Endothelial cell of umbilical vein (primary cell): ENCODE data around the gene ZNF20. TPM values are rescaled to one million over a fixed set of nuclear protein-coding genes. Genes with fewer than 3 reads are reported as not detected.

Source experiments
- BruUV-seq: library from RNA; stranded (reverse); fragments of 400-500 nt; replicated peaks from 2 replicates; lab custom pipeline; 2021; lab: Mats Ljungman, UMichigan
- CTCF ChIA-PET: fragments of 300-600, 350-600 bp; sonication (Branson Sonifier 250); formaldehyde crosslinking; loops from one replicate; lab custom pipeline; 2021; ENCODE audit warnings: antibody characterized with exemption, inconsistent platforms; lab: Charles Lee
- POLR2A ChIA-PET: fragments of 300-600, 350-600 bp; sonication (Branson Sonifier 250); formaldehyde crosslinking; loops from one replicate; lab custom pipeline; 2021; ENCODE audit warnings: antibody characterized with exemption, inconsistent platforms; lab: Charles Lee
- DNase-seq: peaks from one replicate; pipeline ENCODE4 v3.0.0-alpha.2; 2011; ENCODE audit warnings: low read depth, low spot score
- FAIRE-seq: peaks from 2 replicates; lab custom pipeline; 2011; peaks lifted over from hg19 to GRCh38; lab: Jason Lieb, UNC
- H2AFZ ChIP-seq: 2 replicates; pipeline ENCODE4 v1.6.0; 2012; ENCODE audit warnings: low read depth, low read length, control low read depth, inconsistent platforms
- H3K27ac ChIP-seq: 2 replicates; pipeline ENCODE4 v1.5.1; 2011; ENCODE audit warnings: low read depth, mild to moderate bottlenecking, control low read depth, low read length, moderate library complexity; ENCODE audit not compliant: insufficient read depth
- H3K27me3 ChIP-seq, 2 experiments: 2 replicates each; pipeline versions ENCODE4 v1.6.0 to v1.6.1; 2011; ENCODE audit warnings: low read length in 2 of 2, mixed read lengths in 1 of 2; ENCODE audit not compliant: control insufficient read depth in 2 of 2, insufficient read depth in 2 of 2
- H3K36me3 ChIP-seq, 2 experiments: 2 replicates in 1 of 2; 3 replicates in 1 of 2; pipeline ENCODE4 v1.5.1; 2011; ENCODE audit warnings: low read length in 2 of 2, mild to moderate bottlenecking in 1 of 2, moderate library complexity in 1 of 2; ENCODE audit not compliant: control insufficient read depth in 2 of 2, insufficient read depth in 2 of 2; ENCODE audit errors: extremely low read depth in 1 of 2
- H3K4me1 ChIP-seq: 3 replicates; pipeline ENCODE4 v1.5.1; 2011; ENCODE audit warnings: mild to moderate bottlenecking, low read length; ENCODE audit not compliant: control insufficient read depth, insufficient read depth; ENCODE audit errors: extremely low read depth
- H3K4me2 ChIP-seq: 2 replicates; pipeline ENCODE4 v1.6.1; 2011; ENCODE audit warnings: low read length, control low read depth, mixed read lengths; ENCODE audit not compliant: insufficient read depth
- H3K4me3 ChIP-seq, 3 experiments: fragments of 200-600 bp in 1 of 3; sonication (generic), shearing (Covaris generic) in 1 of 3; replicated peaks in 1 of 3; 2 replicates each; pipeline ENCODE4 v1.5.1; 2011 to 2016; ENCODE audit warnings: control low read depth in 3 of 3, low read length in 3 of 3, mild to moderate bottlenecking in 2 of 3, inconsistent platforms in 1 of 3, low read depth in 1 of 3, moderate library complexity in 1 of 3; ENCODE audit not compliant: insufficient read depth in 1 of 3
- H3K79me2 ChIP-seq: 2 replicates; pipeline ENCODE4 v1.6.0; 2012; ENCODE audit warnings: low read length, inconsistent platforms; ENCODE audit not compliant: control insufficient read depth, insufficient read depth
- H3K9ac ChIP-seq: replicated peaks from 2 replicates; pipeline ENCODE3; 2011; ENCODE audit warnings: low read length, control low read depth; ENCODE audit not compliant: insufficient read depth; ENCODE audit errors: extremely low read depth
- H3K9me1 ChIP-seq: replicated peaks from 3 replicates; pipeline ENCODE4 v1.6.0; 2011; ENCODE audit warnings: mild to moderate bottlenecking, low read length; ENCODE audit not compliant: control insufficient read depth, insufficient read depth; ENCODE audit errors: extremely low read depth
- H3K9me3 ChIP-seq: replicated peaks from 2 replicates; pipeline ENCODE4 v1.5.1; 2012; ENCODE audit warnings: low read length, inconsistent platforms; ENCODE audit not compliant: control insufficient read depth, insufficient read depth
- H4K20me1 ChIP-seq: replicated peaks from 2 replicates; pipeline ENCODE3; 2011; ENCODE audit warnings: mild to moderate bottlenecking, low read length; ENCODE audit not compliant: control insufficient read depth, insufficient read depth; ENCODE audit errors: extremely low read depth
- CTCF ChIP-seq, 2 donors: IDR thresholded peaks; 1 replicate in 1 of 2; 2 replicates in 1 of 2; pipeline ENCODE4 v1.5.1; 2011; ENCODE audit warnings: low read length in 2 of 2, mild to moderate bottlenecking in 2 of 2, moderate library complexity in 2 of 2, control low read depth in 1 of 2, inconsistent platforms in 1 of 2, low read depth in 1 of 2; ENCODE audit not compliant: insufficient read depth in 1 of 2; ENCODE audit errors: extremely low read depth in 1 of 2
- EZH2 ChIP-seq: IDR thresholded peaks from 2 replicates; pipeline ENCODE4 v1.6.1; 2012; ENCODE audit warnings: borderline replicate concordance, low read depth, mild to moderate bottlenecking, moderate library complexity, low read length, inconsistent platforms; ENCODE audit not compliant: severe bottlenecking
- FOS ChIP-seq: IDR thresholded peaks from 2 replicates; pipeline ENCODE4 v1.6.1; 2011; ENCODE audit warnings: mild to moderate bottlenecking, low read length, moderate library complexity, borderline replicate concordance; ENCODE audit not compliant: insufficient read depth
- GATA2 ChIP-seq: IDR thresholded peaks from 2 replicates; pipeline ENCODE4 v1.7.0; 2011; ENCODE audit warnings: low read depth, mild to moderate bottlenecking, moderate library complexity, mixed read lengths, low read length; ENCODE audit not compliant: insufficient read length, insufficient read depth
- JUN ChIP-seq: IDR thresholded peaks from 2 replicates; pipeline ENCODE4 v1.6.1; 2011; ENCODE audit warnings: borderline replicate concordance, low read depth; ENCODE audit not compliant: insufficient read length, insufficient read depth
- MAX ChIP-seq: IDR thresholded peaks from 2 replicates; pipeline ENCODE4 v1.6.1; 2011; ENCODE audit not compliant: insufficient read depth, insufficient read length
- MYC ChIP-seq: IDR thresholded peaks from one replicate; pipeline ENCODE4 v1.6.1; 2011; ENCODE audit warnings: mild to moderate bottlenecking, low read depth, low read length
- POLR2A ChIP-seq: IDR thresholded peaks from 2 replicates; pipeline ENCODE4 v1.6.1; 2012; ENCODE audit warnings: low read depth, mild to moderate bottlenecking, control low read depth, low read length
- POLR2AphosphoS5 ChIP-seq: IDR thresholded peaks from 2 replicates; pipeline ENCODE4 v1.6.1; 2012; ENCODE audit warnings: low read depth, mild to moderate bottlenecking, control low read depth, low read length, moderate library complexity; ENCODE audit not compliant: insufficient read depth
- dilution Hi-C: fragments of 300-500 bp; cut with MboI; formaldehyde crosslinking; loops from one replicate; pipeline ENCODE4 v1.15.0; 2019; ENCODE audit warnings: low sequenced_read_pairs; ENCODE audit not compliant: extremely low pct_ligation_motif_present
- intact Hi-C: fragments of 100-400 bp; cut with micrococcal nuclease; formaldehyde crosslinking; loops from one replicate; pipeline ENCODE4 v1.10.0; 2022
- polyA plus RNA-seq, 4 experiments: library from polyadenylated mRNA; depleted of rRNA in 3 of 4; stranded (reverse) in 3 of 4; unstranded in 1 of 4; fragments of >200 nt; gene quantifications; 2 replicates each; pipeline versions ENCODE4 v1.2.1 to v1.2.3, GENCODE V29; 2011 to 2012; ENCODE audit warnings: missing spikeins in 1 of 4
- total RNA-seq: library from RNA; stranded (reverse); gene quantifications from 2 replicates; pipeline ENCODE4 v1.2.3, GENCODE V29; 2021

ZNF20 gene
- total and polyA plus RNA-seq, 2 donors (not counting 3 experiments of a cell fraction or from before 2014, with no cell fraction given) = 0.35 TPM

- ChIA-PET CTCF (no interaction called here), POLR2A (no interaction called here)
- H3K9ac ChIP-seq = no peak overlapping the region
- H3K27me3 ChIP-seq = no peaks in the 10 kb centered on the region
- DNase-seq = no peak
- TF ChIP-seq POLR2A = no peak
- no peak for TF ChIP-seq EZH2
- no peak for TF ChIP-seq GATA2
- TF ChIP-seq MYC = no peak
- no peak for TF ChIP-seq JUN
- TF ChIP-seq POLR2AphosphoS5 = no peak
- TF ChIP-seq CTCF (IDR thresholded peaks at IDR 0.05; ENCODE audit: extremely low read depth in 1 of 2, insufficient read depth in 1 of 2, low read depth in 1 of 2, low read length in 2 of 2) = no peak
- no peak for TF ChIP-seq FOS
- TF ChIP-seq MAX = no peak
- no peaks in the 10 kb centered on the region for H3K9me1 ChIP-seq
- FAIRE-seq = no peak
- BruUV-seq = no TSS peak
- no peaks in the 10 kb centered on the region for H3K79me2 ChIP-seq
- H3K36me3 ChIP-seq = no peaks in the 10 kb centered on the region
- no peak overlapping the region for H3K27ac ChIP-seq
- H4K20me1 ChIP-seq = no peaks in the 10 kb centered on the region
- H3K4me1 ChIP-seq = no peaks in the 10 kb centered on the region
- no peak overlapping the region for H3K4me3 ChIP-seq
- H3K9me3 ChIP-seq = peaks cover 13% of the 10 kb centered on the region
- intact Hi-C loops = no loop called here
- no peak overlapping the region for H3K4me2 ChIP-seq
- H2AFZ ChIP-seq = no peak overlapping the region
- dilution Hi-C loops = no loop called here
Measured at GRCh38 chr19:12112701-12113100, 27.4 kb downstream of the ZNF20 start.
